Ishikawa (cell line): ENCODE data around the gene APOBEC3G.

Source experiments
- CEBPB ChIP-seq: IDR thresholded peaks from 2 replicates; pipeline ENCODE4 v1.6.1; 2012
- EGR1 ChIP-seq: IDR thresholded peaks from 2 replicates; pipeline ENCODE4 v1.6.1; 2012
- EP300 ChIP-seq: IDR thresholded peaks from 2 replicates; pipeline ENCODE4 v1.6.1; 2012; ENCODE audit warnings: borderline replicate concordance
- FOXM1 ChIP-seq: IDR thresholded peaks from 2 replicates; pipeline ENCODE4 v1.6.1; 2012; ENCODE audit warnings: low read depth, borderline replicate concordance
- MAX ChIP-seq: IDR thresholded peaks from 2 replicates; pipeline ENCODE4 v1.6.1; 2012
- NFIC ChIP-seq: IDR thresholded peaks from 2 replicates; pipeline ENCODE4 v1.6.1; 2012
- RAD21 ChIP-seq: IDR thresholded peaks from 2 replicates; pipeline ENCODE4 v1.6.1; 2012; ENCODE audit warnings: low read depth
- TAF1 ChIP-seq: IDR thresholded peaks from 2 replicates; pipeline ENCODE4 v1.6.1; 2012; ENCODE audit warnings: low read depth, mild to moderate bottlenecking
- TCF12 ChIP-seq: IDR thresholded peaks from 2 replicates; pipeline ENCODE4 v1.6.1; 2012; ENCODE audit warnings: low read depth
- YY1 ChIP-seq: IDR thresholded peaks from 2 replicates; pipeline ENCODE4 v1.6.1; 2012; ENCODE audit warnings: low read depth
- ZBTB7A ChIP-seq: IDR thresholded peaks from 2 replicates; pipeline ENCODE4 v1.6.1; 2012; ENCODE audit warnings: low read depth

- TF ChIP-seq TAF1 (no peak), CEBPB (no peak), FOXM1 (no peak), EP300 (no peak), MAX (no peak), ZBTB7A (no peak), RAD21 (no peak), EGR1 (no peak), YY1 (no peak), NFIC (no peak), TCF12 (no peak)
These were observed 7.6 kb downstream of the APOBEC3G start for GRCh38 chr22:39084666-39085065.
